GM12878 (cell line): ENCODE data around the gene NDST4. TPM values are rescaled to one million over a fixed set of nuclear protein-coding genes. Genes with fewer than 3 reads are reported as not detected.
"Not testable (repeated sequence)": the region's sequence is repeated elsewhere in the genome, so short reads cannot be mapped to it uniquely, and the experiment has no call there.

Experiments used
- ATAC-seq: fragments of 200-7000 bp; cut with Tn5 transposase; 3 replicates; pipeline ENCODE4 v1.9.1; 2020; ENCODE audit warnings: mild to moderate bottlenecking, moderate library complexity
- BruUV-seq: library from RNA; stranded (reverse); fragments of 400-500 nt; replicated peaks from 2 replicates; lab custom pipeline; 2021; lab: Mats Ljungman, UMichigan
- CTCF ChIA-PET: fragments of 300-600 bp; sonication (Branson Sonifier 250); formaldehyde crosslinking; extraction: SDS; loops from one replicate; lab custom pipeline; 2021; ENCODE audit warnings: inconsistent platforms; lab: Yijun Ruan, JAX
- POLR2A ChIA-PET: fragments of 350-600 bp; formaldehyde crosslinking; extraction: SDS; loops from one replicate; lab custom pipeline; 2021; ENCODE audit warnings: inconsistent platforms; lab: Charles Lee
- RAD21 ChIA-PET: fragments of 300-600 bp; sonication (Branson Sonifier 250); formaldehyde crosslinking; loops from one replicate; lab custom pipeline; 2023; ENCODE audit warnings: antibody characterized with exemption; ENCODE audit not compliant: unreplicated experiment; lab: Charles Lee
- SMC1A ChIA-PET: fragments of 300-600 bp; sonication (Branson Sonifier 250); formaldehyde crosslinking; loops from one replicate; lab custom pipeline; 2023; ENCODE audit not compliant: unreplicated experiment, uncharacterized antibody; lab: Charles Lee
- DNase-seq: peaks from one replicate; pipeline ENCODE4 v3.0.0-alpha.2; 2011; ENCODE audit warnings: low read depth, low spot score
- FAIRE-seq: peaks from 3 replicates; lab custom pipeline; 2011; peaks lifted over from hg19 to GRCh38; lab: Jason Lieb, UNC
- H2AFZ ChIP-seq: 2 replicates; pipeline ENCODE4 v1.6.0; 2011; ENCODE audit warnings: low read depth, low read length, control low read depth; ENCODE audit not compliant: control insufficient read depth
- H3K27ac ChIP-seq: 2 replicates; pipeline ENCODE4 v1.5.1; 2011; ENCODE audit warnings: control low read depth; ENCODE audit not compliant: control insufficient read depth, insufficient read depth
- H3K27me3 ChIP-seq, 2 experiments: replicated peaks in 1 of 2; 2 replicates each; pipeline versions ENCODE4 v1.6.0 to v1.6.1; 2011; ENCODE audit warnings: low read length in 1 of 2; ENCODE audit not compliant: control insufficient read depth in 2 of 2, insufficient read depth in 2 of 2
- H3K36me3 ChIP-seq, 2 experiments: 2 replicates each; pipeline ENCODE4 v1.5.1; 2011; ENCODE audit warnings: low read length in 1 of 2; ENCODE audit not compliant: control insufficient read depth in 2 of 2, insufficient read depth in 2 of 2
- H3K4me1 ChIP-seq: 2 replicates; pipeline ENCODE4 v1.6.1; 2011; ENCODE audit warnings: mild to moderate bottlenecking, low read length, moderate library complexity, mixed read lengths; ENCODE audit not compliant: control insufficient read depth, insufficient read depth
- H3K4me2 ChIP-seq: 2 replicates; pipeline ENCODE4 v1.6.0; 2011; ENCODE audit warnings: control low read depth; ENCODE audit not compliant: control insufficient read depth, insufficient read depth
- H3K4me3 ChIP-seq: fragments of 200-600 bp; sonication (generic); 2 replicates; pipeline ENCODE4 v1.5.1; 2016
- H3K79me2 ChIP-seq: 2 replicates; pipeline ENCODE4 v1.6.0; 2011; ENCODE audit warnings: low read length; ENCODE audit not compliant: control insufficient read depth, insufficient read depth
- H3K9ac ChIP-seq: 2 replicates; pipeline ENCODE4 v1.8.0; 2011; ENCODE audit warnings: low read length, control low read depth, mixed read lengths; ENCODE audit not compliant: control insufficient read depth, insufficient read depth
- H3K9me3 ChIP-seq: replicated peaks from 3 replicates; pipeline ENCODE4 v1.5.1; 2011; ENCODE audit warnings: mild to moderate bottlenecking, low read length; ENCODE audit not compliant: control insufficient read depth, insufficient read depth
- H4K20me1 ChIP-seq: 2 replicates; pipeline ENCODE4 v1.6.0; 2011; ENCODE audit not compliant: control insufficient read depth, insufficient read depth
- ASH2L ChIP-seq: fragments of 300-600, 200-600 bp; sonication (generic); IDR thresholded peaks from 2 replicates; pipeline ENCODE4 v1.6.1; 2017; ENCODE audit warnings: low read depth, mild to moderate bottlenecking, borderline replicate concordance
- EED ChIP-seq: sonication (generic); IDR thresholded peaks from 2 replicates; pipeline ENCODE4 v1.6.1; 2016; ENCODE audit warnings: antibody characterized with exemption, low read depth
- ELK1 ChIP-seq: IDR thresholded peaks from 2 replicates; pipeline ENCODE4 v1.6.1; 2012; ENCODE audit warnings: low read depth, low read length, improper control_type of control experiment
- ESRRA ChIP-seq: IDR thresholded peaks from 2 replicates; pipeline ENCODE4 v1.6.1; 2012; ENCODE audit warnings: mild to moderate bottlenecking, low read length, improper control_type of control experiment
- HDGF ChIP-seq: fragments of 450-650 bp; IDR thresholded peaks from 2 replicates; pipeline ENCODE4 v1.6.1; 2016; ENCODE audit warnings: antibody characterized with exemption
- NR2F1 ChIP-seq: fragments of 450-650 bp; conservative IDR thresholded peaks from 2 replicates; pipeline ENCODE4 v1.6.1; 2017; ENCODE audit warnings: mild to moderate bottlenecking
- RAD51 ChIP-seq: fragments of 450-650 bp; IDR thresholded peaks from 2 replicates; pipeline ENCODE4 v1.6.1; 2016; ENCODE audit warnings: moderate library complexity, mild to moderate bottlenecking, inconsistent platforms
- SIX5 ChIP-seq: IDR thresholded peaks from 2 replicates; pipeline ENCODE4 v1.6.1; 2011; ENCODE audit warnings: mild to moderate bottlenecking, low read depth, low read length, moderate library complexity; ENCODE audit not compliant: severe bottlenecking
- SKIL ChIP-seq: fragments of 450-650 bp; IDR thresholded peaks from 2 replicates; pipeline ENCODE4 v1.6.1; 2017; ENCODE audit warnings: mild to moderate bottlenecking, low read depth, inconsistent platforms; ENCODE audit not compliant: poor library complexity, severe bottlenecking
- SMAD5 ChIP-seq: IDR thresholded peaks from 2 replicates; pipeline ENCODE4 v1.6.1; 2016; ENCODE audit warnings: antibody characterized with exemption, low read depth
- SP1 ChIP-seq: IDR thresholded peaks from one replicate; pipeline ENCODE4 v1.6.1; 2011; ENCODE audit warnings: low read depth, low read length
- STAT1 ChIP-seq: fragments of 450-650 bp; conservative IDR thresholded peaks from 2 replicates; pipeline ENCODE4 v1.6.1; 2014; ENCODE audit warnings: antibody characterized with exemption, mild to moderate bottlenecking
- ZNF24 ChIP-seq: fragments of 450-650 bp; IDR thresholded peaks from 2 replicates; pipeline ENCODE4 v1.6.1; 2017; ENCODE audit warnings: antibody characterized with exemption, mild to moderate bottlenecking
- WGBS: methylation state at CpG from one replicate; pipeline ENCODE4 v1.1.6; 2016; ENCODE audit warnings: low lambda C conversion rate; ENCODE audit not compliant: insufficient replicate concordance, insufficient coverage; ENCODE audit errors: missing lambda C conversion rate; 5-methylcytosine and 5-hydroxymethylcytosine counted together
- in situ Hi-C: fragments of 300-500 bp; cut with MboI; formaldehyde crosslinking; loops from 9 replicates; pipeline ENCODE4 v1.14.3; 2018; ENCODE audit warnings: mixed read lengths
- intact Hi-C: fragments of 100-400 bp; cut with micrococcal nuclease; formaldehyde crosslinking; loops from one replicate; pipeline ENCODE4 v1.14.2; 2022; ENCODE audit not compliant: unreplicated experiment
- polyA plus RNA-seq, 11 experiments: library from polyadenylated mRNA; depleted of rRNA in 4 of 11; unstranded in 6 of 11; stranded (reverse) in 5 of 11; fragments of >200 nt; fragmentation: Nextera tagmentation in 4 of 11; fragmentation: Illumina TruSeq in 1 of 11; extraction: Ambion mirVana in 4 of 11; extraction: Trizol in 1 of 11; gene quantifications; 1 replicate in 1 of 11; 2 replicates in 10 of 11; pipeline versions ENCODE4 v1.2.1 to v1.2.3, GENCODE V29; 2011 to 2016; ENCODE audit warnings: inconsistent platforms in 2 of 11, missing spikeins in 2 of 11, low read depth in 1 of 11
- total RNA-seq, 4 experiments: library from RNA; depleted of rRNA in 3 of 4; stranded (reverse); fragments of >200 nt in 3 of 4; fragmentation: Illumina TruSeq in 1 of 4; extraction: Trizol in 1 of 4; gene quantifications; 2 replicates each; pipeline versions ENCODE4 v1.2.1 to v1.2.3, GENCODE V29; 2013 to 2021
- TF ChIP-seq, protein P1 (sequence below): fragments of 450-650 bp; IDR thresholded peaks from 2 replicates; pipeline ENCODE4 v1.6.1; 2018; ENCODE audit warnings: mild to moderate bottlenecking, low read depth, moderate library complexity; ENCODE audit not compliant: partially characterized antibody

Gene NDST4
- total and polyA plus RNA-seq, 10 of the 15 experiments (the other 5 are each of a cell fraction or from before 2014, with no cell fraction given) = 0.04 to 0.11 (median 0.07) TPM; not detected in 6

DNA sequence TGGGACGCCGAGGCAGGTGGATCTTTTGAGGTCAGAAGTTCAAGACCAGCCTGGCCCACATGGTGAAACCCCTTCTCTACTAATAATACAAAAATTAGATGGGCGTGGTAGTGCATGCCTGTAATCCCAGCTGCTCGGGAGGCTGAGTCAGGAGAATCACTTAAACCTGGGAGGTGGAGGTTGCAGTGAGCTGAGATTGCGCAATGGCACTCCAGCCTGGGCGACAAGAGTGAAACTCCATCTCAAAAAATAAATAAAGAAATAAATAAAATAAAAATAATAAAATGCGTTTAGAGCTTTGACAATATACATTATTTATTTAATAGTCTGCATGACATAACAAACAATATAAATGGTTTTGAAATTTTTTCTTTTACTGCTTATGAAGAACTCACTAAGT is 133.0 kb downstream of the NDST4 start:
- H3K4me1 ChIP-seq, H3K4me2 ChIP-seq, SMC1A ChIA-PET, intact Hi-C loops, RAD21 ChIA-PET, in situ Hi-C loops, H3K9ac ChIP-seq, BruUV-seq, H4K20me1 ChIP-seq, H3K79me2 ChIP-seq, POLR2A ChIA-PET, FAIRE-seq, H2AFZ ChIP-seq, H3K27ac ChIP-seq, ATAC-seq, H3K36me3 ChIP-seq, DNase-seq, H3K4me3 ChIP-seq, H3K27me3 ChIP-seq, CTCF ChIA-PET, H3K9me3 ChIP-seq: not testable (repeated sequence)
- WGBS = 30% methylated on average over 7 of the region's 7 CpGs

DNA sequence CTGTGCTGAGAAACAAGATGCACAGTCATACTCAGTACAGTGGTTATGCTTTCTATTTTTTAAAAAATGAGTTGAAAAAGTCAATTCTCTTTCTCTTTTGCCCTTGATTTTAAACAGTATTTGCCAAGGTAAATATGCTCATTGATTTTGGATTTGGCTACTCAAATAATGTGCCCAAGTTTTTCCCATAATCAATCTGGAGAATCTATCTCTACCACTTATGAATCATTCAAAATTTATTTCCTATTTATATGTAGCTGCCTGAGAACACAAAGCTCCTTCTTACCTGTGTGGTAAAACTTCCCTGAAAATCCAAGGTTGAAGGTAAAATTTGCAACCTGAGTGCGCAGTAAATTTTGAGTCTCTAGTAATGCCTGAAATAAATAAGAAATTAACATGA is 136.5 kb downstream of the NDST4 start:
- ATAC-seq (no peak), FAIRE-seq (no peak), DNase-seq (no peak)
- Histone ChIP-seq H2AFZ (no peak overlapping the region), H4K20me1 (no peaks in the 10 kb centered on the region), H3K9ac (no peak overlapping the region), H3K4me3 (no peak overlapping the region), H3K36me3 (no peaks in the 10 kb centered on the region), H3K4me1 (no peaks in the 10 kb centered on the region), H3K79me2 (no peaks in the 10 kb centered on the region), H3K9me3 (no peaks in the 10 kb centered on the region), H3K27ac (no peak overlapping the region), H3K27me3 (no peaks in the 10 kb centered on the region), H3K4me2 (no peak overlapping the region)
- ChIA-PET SMC1A (no interaction called here), POLR2A (no interaction called here), CTCF (no interaction called here), RAD21 (no interaction called here)
- in situ Hi-C loops (no loop called here), intact Hi-C loops (no loop called here)
- no TSS peak for BruUV-seq
- 0% methylated on average over 1 of the region's 1 CpG for WGBS
- no peak for TF ChIP-seq SIX5
- TF ChIP-seq ESRRA = no peak
- TF ChIP-seq, protein P1, sequence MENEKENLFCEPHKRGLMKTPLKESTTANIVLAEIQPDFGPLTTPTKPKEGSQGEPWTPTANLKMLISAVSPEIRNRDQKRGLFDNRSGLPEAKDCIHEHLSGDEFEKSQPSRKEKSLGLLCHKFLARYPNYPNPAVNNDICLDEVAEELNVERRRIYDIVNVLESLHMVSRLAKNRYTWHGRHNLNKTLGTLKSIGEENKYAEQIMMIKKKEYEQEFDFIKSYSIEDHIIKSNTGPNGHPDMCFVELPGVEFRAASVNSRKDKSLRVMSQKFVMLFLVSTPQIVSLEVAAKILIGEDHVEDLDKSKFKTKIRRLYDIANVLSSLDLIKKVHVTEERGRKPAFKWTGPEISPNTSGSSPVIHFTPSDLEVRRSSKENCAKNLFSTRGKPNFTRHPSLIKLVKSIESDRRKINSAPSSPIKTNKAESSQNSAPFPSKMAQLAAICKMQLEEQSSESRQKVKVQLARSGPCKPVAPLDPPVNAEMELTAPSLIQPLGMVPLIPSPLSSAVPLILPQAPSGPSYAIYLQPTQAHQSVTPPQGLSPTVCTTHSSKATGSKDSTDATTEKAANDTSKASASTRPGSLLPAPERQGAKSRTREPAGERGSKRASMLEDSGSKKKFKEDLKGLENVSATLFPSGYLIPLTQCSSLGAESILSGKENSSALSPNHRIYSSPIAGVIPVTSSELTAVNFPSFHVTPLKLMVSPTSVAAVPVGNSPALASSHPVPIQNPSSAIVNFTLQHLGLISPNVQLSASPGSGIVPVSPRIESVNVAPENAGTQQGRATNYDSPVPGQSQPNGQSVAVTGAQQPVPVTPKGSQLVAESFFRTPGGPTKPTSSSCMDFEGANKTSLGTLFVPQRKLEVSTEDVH = no peak
- no peak for TF ChIP-seq SMAD5
- TF ChIP-seq STAT1 = no peak
- TF ChIP-seq EED = no peak
- no peak for TF ChIP-seq RAD51
- no peak for TF ChIP-seq ZNF24
- TF ChIP-seq ASH2L = no peak
- no peak for TF ChIP-seq NR2F1
- no peak for TF ChIP-seq ELK1
- TF ChIP-seq HDGF = no peak
- no peak for TF ChIP-seq SKIL
- TF ChIP-seq SP1 = no peak
